HG02943 (cell line): Measurements from ENCODE around the gene LSS.
"Not testable (repeated sequence)": the region's sequence is repeated elsewhere in the genome, so short reads cannot be mapped to it uniquely, and the experiment has no call there.

Experiments
- ATAC-seq: cut with Tn5 transposase; IDR thresholded peaks from one replicate; pipeline ENCODE4 v1.9.1; 2021; ENCODE audit warnings: mild to moderate bottlenecking, low read depth, moderate library complexity; ENCODE audit not compliant: unreplicated experiment

LSS gene

DNA sequence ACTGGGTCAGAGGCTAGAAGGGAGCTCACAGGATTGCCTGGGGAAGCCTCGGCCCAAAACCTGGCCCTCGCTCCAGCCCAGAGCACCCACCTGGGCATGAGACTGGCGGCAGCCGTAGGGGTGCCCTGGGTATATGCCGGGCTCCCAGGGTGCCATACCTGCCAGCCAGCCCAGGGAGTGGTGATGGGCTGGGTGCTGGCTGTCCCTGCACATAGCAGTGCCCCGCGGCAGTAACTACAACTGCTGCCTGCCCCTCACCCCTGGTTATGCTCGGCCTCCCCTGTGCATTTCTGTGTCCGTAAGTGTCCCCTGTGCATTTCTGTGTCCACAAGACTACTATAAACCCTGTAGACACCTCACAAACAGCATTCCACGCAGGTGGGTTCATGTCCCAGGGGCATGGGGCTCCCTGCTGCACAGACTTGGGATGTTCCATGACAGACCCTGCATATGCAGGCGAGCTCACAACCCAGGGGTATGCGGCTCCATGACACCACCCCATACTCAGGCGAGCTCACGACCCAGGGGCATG, 38.5 kb downstream of the LSS start:
- no peak for ATAC-seq

DNA sequence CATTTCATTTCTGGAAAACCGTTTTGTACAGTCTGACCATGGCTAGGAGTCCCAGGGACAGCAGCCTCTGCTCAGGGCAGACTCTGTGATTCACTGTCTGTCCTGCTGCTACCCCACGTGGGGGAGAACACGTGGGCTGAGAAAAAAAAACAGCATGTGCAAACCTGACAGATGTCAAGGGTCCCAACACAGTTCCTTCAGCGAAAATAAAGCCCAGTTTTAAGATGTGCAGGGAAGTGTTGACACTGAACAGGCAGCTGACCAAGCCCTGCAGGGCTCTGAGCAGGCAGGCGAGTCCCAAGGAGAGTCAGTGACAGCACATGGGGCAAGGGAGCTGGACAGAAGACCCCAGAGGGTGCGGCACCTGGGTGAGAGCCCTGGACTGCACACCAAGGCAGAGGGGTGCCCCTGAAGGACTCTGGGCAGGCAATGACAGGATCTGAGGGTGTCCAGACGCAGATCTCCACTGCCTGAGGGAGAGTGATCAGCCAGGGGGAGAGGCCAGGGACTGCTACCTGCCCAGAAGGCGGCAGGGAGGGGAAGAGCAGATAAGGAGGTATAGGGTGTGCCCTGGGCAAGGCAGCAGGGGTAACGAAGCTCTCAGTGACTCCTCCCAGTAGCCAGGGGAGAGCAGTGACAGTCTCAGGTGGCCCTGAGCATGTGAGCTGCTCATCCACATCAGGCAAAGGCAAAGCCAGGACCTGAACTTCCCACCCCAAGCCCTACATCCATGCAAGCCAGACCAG, 39.2 kb downstream of the LSS start:
- no peak for ATAC-seq

GRCh38 chr21:46188226-46189212, 40.1 kb downstream of the LSS start:
- no peak for ATAC-seq

- no peak for ATAC-seq
These were observed 40.8 kb downstream of the LSS start for GRCh38 chr21:46187814-46188213.

- ATAC-seq, result no peak
These were observed 41.3 kb downstream of the LSS start for GRCh38 chr21:46187261-46187660.

DNA sequence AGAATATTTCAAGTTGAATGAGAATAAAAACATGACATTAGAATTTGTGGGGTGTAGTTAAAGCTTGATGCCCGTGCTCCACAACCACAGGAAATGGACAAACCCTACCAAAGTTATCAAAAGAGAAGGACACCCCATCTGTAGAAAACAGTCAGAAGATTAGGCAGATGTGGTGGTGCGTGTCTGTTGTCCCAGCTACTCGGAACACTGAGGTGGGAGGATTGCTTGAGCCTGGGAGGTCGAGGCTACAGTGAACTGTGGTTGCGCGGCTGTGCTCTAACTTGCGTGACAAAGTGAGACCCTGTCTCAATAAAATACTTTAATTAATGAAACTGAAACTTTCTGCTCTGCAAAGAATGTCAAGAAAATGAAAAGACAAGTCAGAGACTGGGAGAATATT, 42.9 kb downstream of the LSS start:
- ATAC-seq, result no peak

DNA sequence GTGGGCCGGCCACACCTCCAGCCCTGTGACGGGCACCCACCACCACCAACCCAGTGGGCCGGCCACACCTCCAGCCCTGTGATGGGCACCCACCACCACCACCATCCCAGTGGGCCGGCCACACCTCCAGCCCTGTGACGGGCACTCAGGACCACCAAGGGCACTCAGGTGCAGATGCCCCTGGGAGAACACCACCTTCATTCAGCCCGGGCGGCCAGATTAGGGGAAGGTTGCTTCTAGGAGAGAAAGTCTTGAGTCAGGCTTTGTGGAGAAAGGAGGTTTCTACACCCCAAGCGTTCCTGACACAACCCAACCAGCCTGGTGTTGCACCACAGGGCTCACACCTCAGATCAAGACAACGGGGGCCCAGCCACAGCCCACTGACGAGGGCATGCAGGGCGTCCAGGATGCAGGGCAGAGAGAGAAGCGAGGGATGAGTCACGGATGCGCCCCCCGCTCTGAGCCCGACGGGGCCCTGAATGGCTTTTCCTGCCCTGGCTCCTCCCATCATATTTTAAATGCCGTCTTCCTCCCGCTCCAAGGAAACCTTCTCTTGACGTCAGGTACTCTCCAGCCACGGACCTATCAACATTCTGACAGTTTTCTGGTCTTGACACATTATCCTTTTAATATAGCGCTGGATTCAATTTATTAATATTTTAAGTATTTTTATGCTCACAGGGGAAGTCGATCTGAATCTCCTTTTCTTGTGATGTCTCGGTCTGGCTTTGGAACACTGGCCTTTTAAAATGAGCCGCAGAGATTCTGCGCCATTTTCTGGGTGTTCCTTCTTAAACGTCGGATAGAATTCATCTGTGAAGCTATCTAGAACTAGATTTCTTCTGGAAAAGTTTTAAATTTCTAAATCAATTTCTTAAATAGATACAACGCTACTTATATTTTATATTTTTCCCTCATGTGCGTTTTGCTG, 43.7 kb downstream of the LSS start:
- ATAC-seq, result no peak

- no peak for ATAC-seq
These were observed 44.5 kb downstream of the LSS start, which contains the start of gene SPATC1L for GRCh38 chr21:46183910-46184624. SPATC1L (minus strand) TSS chr21:46184459; CDS start chr21:46182816, 1,643 bp downstream.

GRCh38 chr21:46183337-46183909, 45.2 kb downstream of the LSS start:
- not testable (repeated sequence) for ATAC-seq

DNA sequence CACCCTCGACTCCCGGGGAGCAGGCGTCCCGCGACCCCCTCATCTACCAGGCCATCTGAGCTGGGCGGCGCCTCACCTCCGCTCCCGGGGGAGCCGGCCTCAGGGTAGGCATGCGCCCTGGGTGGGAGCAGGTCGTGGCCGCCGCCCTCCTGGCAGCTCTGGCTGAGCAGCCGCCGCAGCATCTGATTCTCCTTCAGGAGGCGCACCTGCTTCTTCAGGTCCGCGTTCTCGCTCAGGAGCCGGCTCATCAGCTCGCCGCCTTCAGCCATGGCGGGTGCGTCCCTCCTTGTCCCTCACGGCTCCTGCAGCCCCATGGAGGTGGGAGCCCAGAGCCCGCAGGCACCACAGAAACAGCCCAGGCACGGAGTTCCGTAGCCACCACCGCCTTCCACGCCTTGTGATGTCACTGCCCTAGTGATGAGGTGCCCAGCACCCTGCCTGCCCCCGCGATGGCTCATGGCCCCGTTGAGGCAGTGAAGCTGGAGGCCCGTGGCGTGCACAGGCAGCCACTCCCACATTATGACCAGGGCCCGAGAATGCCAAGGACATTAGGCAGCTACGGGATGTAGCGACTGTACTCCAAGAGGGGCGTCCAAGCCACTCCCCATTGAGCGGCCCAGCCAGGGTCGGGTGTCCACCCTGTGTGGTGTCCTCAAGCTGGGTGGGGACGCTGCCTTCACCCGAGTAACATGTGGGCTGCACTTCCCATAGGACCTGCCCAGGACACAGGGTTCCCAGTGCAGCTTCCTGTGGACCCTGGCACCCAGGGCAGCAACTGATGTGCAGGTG, 45.8 kb downstream of the LSS start:
- ATAC-seq, result no peak

- no peak for ATAC-seq
These were observed 46.5 kb downstream of the LSS start for GRCh38 chr21:46181953-46182547.

GRCh38 chr21:46181436-46181835, 47.1 kb downstream of the LSS start:
- ATAC-seq, result no peak

DNA sequence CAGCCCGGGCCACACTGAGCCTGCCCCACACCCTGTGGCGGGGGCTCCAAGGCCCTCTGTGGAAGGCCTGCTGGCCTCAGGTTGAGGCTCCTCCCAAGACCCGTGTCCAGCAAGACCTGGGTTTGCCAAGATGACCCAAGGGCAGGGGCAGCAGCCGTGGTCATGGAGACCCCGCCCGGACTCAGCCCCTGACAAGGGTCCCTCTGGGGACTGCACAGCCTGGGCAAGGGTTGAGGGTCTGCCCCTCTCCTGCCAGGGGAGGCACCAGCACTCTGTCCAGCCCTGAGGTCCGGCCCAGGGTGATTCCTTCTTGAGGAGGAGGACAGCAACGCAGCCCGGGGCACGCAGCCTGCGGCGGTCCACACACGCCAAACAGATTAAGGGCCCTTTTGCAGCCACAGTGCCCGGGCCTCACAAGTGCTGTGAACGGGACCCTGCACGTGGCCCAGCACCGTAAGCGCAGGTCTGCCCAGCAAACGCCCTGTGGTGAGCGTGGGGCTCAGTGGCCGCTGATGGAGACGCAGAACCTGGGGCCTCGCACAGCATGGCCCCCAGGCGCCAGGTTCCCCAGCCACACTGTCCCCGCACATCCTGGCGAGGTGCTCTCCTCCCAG, 47.7 kb downstream of the LSS start:
- no peak for ATAC-seq

- ATAC-seq, result no peak
These were observed 48.4 kb downstream of the LSS start for GRCh38 chr21:46180079-46180722.

DNA sequence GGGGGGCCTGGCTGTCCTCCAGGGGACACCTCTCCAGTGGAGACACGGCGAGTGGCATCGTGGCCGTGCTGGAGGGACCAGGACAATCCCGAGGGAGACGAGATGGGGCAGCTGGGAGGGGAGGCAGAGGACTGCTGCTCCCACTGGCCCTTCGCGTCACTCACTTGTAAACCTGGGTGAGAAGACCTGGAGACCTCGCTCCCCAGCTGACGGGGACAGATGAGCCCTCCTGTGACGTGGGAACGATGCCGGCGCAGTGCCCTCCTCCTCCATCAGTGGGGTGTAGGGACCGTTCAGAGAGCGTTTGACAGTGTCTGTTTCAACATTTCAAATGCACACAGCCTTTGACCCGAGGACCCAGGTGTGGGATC, 48.9 kb downstream of the LSS start:
- ATAC-seq, result no peak

DNA sequence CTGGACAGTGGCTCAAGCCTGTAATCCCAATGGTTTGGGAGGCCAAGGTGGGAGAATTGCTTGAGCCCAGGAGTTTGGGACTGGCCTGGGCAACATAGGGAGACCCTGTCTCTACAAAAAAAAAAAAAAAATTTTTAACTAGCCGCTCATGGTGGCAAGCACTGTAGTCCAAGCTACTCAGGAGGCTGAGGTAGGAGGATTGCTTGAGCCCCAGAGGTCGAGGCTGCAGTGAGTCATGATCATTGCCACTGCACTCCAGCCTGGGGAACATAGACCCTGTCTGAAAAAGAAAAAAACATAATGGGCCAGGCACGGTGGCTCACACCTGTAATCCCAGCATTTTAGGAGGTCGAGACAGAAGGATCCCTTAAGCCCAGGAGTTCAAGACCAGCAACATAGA, 49.6 kb downstream of the LSS start:
- no peak for ATAC-seq

DNA sequence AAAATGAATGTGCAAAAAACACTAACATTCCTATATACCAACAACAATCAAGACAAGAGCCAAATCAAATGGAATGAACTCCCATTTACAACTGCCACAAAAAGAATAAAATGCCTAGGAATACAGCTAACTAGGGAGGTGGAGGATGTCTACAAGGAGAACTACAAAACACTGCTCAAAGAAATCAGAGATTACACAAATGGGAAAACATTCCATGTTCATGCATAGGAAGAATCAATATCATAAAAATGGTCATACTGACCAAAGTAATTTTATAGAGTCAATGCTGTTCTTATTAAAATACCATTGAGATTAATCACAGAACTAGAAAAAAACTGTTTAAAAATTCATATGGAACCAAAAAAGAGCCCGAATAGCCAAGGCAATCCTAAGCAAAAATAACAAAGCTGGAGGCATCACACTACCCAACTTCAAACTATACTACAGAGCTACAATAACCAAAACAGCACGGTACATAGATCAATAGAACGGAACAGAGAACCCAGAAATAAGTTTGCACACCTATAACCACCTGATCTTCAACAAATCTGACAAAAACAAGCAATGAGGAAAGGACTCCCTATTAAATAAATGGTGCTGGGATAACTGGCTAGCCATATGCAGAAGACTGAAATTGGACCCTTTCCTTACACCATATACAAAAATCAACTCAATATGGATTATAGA, 52.0 kb downstream of the LSS start:
- ATAC-seq, result not testable (repeated sequence)
